ENCODE data around the gene DLGAP1. TPM values are rescaled to one million over a fixed set of nuclear protein-coding genes. Genes with fewer than 3 reads are reported as not detected.

Gene DLGAP1
- total RNA-seq, 1 experiment from 2014 or later, result 0.39 TPM

GRCh38 chr18:3665780-3666525, 789.2 kb downstream of the DLGAP1 start:
- no peaks in the 10 kb centered on the region for H4K20me1 ChIP-seq (ENCODE audit: insufficient read depth)
- H3K4me3 ChIP-seq (replicated peaks in 1 of 2; ENCODE audit: low read depth in 1 of 2, low read length in 2 of 2), result peak overlapping the region in 1 of 2 experiments; percentile 28; a peak in 2 of 4 replicates
- no peaks in the 10 kb centered on the region for H3K79me2 ChIP-seq (ENCODE audit: insufficient read depth, low read length)
- ChIA-PET POLR2A (interaction anchor here (0.7 to 5.7 kb wide), 28 partner anchors 10 to 418 kb away, joined by 3 to 101 read pairs (median 4); partner anchors contain the start of gene TGIF1), CTCF (interaction anchor here (0.6 to 3.9 kb wide), 44 partner anchors 9 to 515 kb away, joined by 3 to 65 read pairs (median 5); partner anchors contain the start of gene MYL12A), RAD21 (ENCODE audit: low non-redundant PET in 1 of 2, low total read pairs in 2 of 2, uncharacterized antibody in 2 of 2, unreplicated experiment in 2 of 2) (interaction anchor here (0.6 to 2.8 kb wide), 14 partner anchors 13 to 384 kb away, joined by 3 to 16 read pairs (median 5); no protein-coding TSS in a partner anchor)
- no peaks in the 10 kb centered on the region for H3K27me3 ChIP-seq (ENCODE audit: insufficient read depth, low read length)
- H2AFZ ChIP-seq (ENCODE audit: low read depth, low read length, poor library complexity, severe bottlenecking), result no peak overlapping the region
- H3K36me3 ChIP-seq (ENCODE audit: control insufficient read depth in 1 of 2, insufficient read depth in 2 of 2, low read length in 2 of 2), result peaks cover 0 to 12% of the 10 kb centered on the region in 2 experiments; a peak in 2 of 4 replicates
- TF ChIP-seq YY1 (IDR thresholded peaks at IDR 0.05; ENCODE audit: extremely low read depth, insufficient replicate concordance, low read depth, low read length) (peak; percentile 66), POLR2AphosphoS5 (IDR thresholded peaks at IDR 0.05; ENCODE audit: low read depth, low read length) (peak; percentile 65), ZFX (IDR thresholded peaks at IDR 0.05) (no peak), CTCF (IDR thresholded peaks at IDR 0.05 in 2 of 3, conservative IDR thresholded peaks at IDR 0.05 in 1 of 3; ENCODE audit: borderline replicate concordance in 1 of 3, insufficient read depth in 1 of 3, low read depth in 2 of 3, low read length in 2 of 3) (peak in 2 of 3 experiments; percentile 89 to 95; a peak in 4 of 6 replicates), TCF7L2 (IDR thresholded peaks at IDR 0.05; ENCODE audit: borderline replicate concordance, extremely low read depth, insufficient read depth, insufficient read length) (peak; percentile 100), SIN3A (IDR thresholded peaks at IDR 0.05; ENCODE audit: low read depth) (no peak)
- BruUV-seq (replicated peaks), result TSS peak; percentile 82
- H3K27ac ChIP-seq (ENCODE audit: low read depth, low read length), result peak overlapping the region; percentile 85
- ATAC-seq, result peak; percentile 80
- peaks cover 63 to 70% of the 10 kb centered on the region in 2 experiments for H3K4me1 ChIP-seq (ENCODE audit: control insufficient read depth in 1 of 2, insufficient read depth in 2 of 2, low read length in 2 of 2)
- DNase-seq (ENCODE audit: low read depth, low spot score), result peak; percentile 95
- H3K9me3 ChIP-seq (ENCODE audit: control insufficient read depth in 1 of 2, insufficient read depth in 1 of 2, low read depth in 1 of 2, low read length in 2 of 2), result no peaks in the 10 kb centered on the region
- H3K9me2 ChIP-seq (ENCODE audit: insufficient read depth), result no peaks in the 10 kb centered on the region
- peak overlapping the region; percentile 67 for H3K4me2 ChIP-seq (ENCODE audit: low read length)
- intact Hi-C loops (cut with micrococcal nuclease), result loop anchor here (1.0 to 5.0 kb wide), 5 partner anchors 42 to 385 kb away; no protein-coding TSS in a partner anchor
- H3K9ac ChIP-seq (ENCODE audit: low read length), result peak overlapping the region; percentile 65

Measured in HCT116 (cell line).